Hepatocyte (in vitro differentiated cells): ENCODE measurements around the gene FBXO15. TPM values are rescaled to one million over a fixed set of nuclear protein-coding genes. Genes with fewer than 3 reads are reported as not detected.

Experiments used
- DNase-seq: peaks from one replicate; pipeline ENCODE4 v3.0.0-alpha.2; 2016; ENCODE audit warnings: low spot score
- H2AFZ ChIP-seq: fragments of 200-600 bp; sonication (generic); 2 replicates; pipeline ENCODE4 v1.6.0; 2016; ENCODE audit warnings: antibody characterized with exemption, mild to moderate bottlenecking
- H3K27ac ChIP-seq: fragments of 200-600 bp; sonication (generic); 2 replicates; pipeline ENCODE4 v1.5.1; 2016; ENCODE audit warnings: mild to moderate bottlenecking
- H3K27me3 ChIP-seq: fragments of 200-600 bp; sonication (generic); 2 replicates; pipeline ENCODE4 v1.6.1; 2016
- H3K36me3 ChIP-seq: fragments of 200-600 bp; sonication (generic); replicated peaks from 2 replicates; pipeline ENCODE4 v1.5.1; 2016; ENCODE audit warnings: low read depth; ENCODE audit not compliant: insufficient read depth
- H3K4me1 ChIP-seq: fragments of 200-600 bp; sonication (generic); 2 replicates; pipeline ENCODE4 v1.5.1; 2016; ENCODE audit warnings: mild to moderate bottlenecking, moderate library complexity; ENCODE audit not compliant: insufficient read depth
- H3K4me2 ChIP-seq: fragments of 200-600 bp; sonication (generic); 2 replicates; pipeline ENCODE4 v1.6.0; 2016
- H3K4me3 ChIP-seq: fragments of 200-600 bp; sonication (generic); 2 replicates; pipeline ENCODE4 v1.5.1; 2016; ENCODE audit warnings: mild to moderate bottlenecking
- H3K79me2 ChIP-seq: fragments of 200-600 bp; sonication (generic); 2 replicates; pipeline ENCODE4 v1.6.0; 2017; ENCODE audit warnings: mild to moderate bottlenecking
- H3K9me2 ChIP-seq: fragments of 200-600 bp; sonication (generic); replicated peaks from 2 replicates; pipeline ENCODE4 v1.6.0; 2017; ENCODE audit warnings: mild to moderate bottlenecking; ENCODE audit not compliant: insufficient read depth
- H3K9me3 ChIP-seq: fragments of 200-600 bp; sonication (generic); 2 replicates; pipeline ENCODE4 v1.5.1; 2016; ENCODE audit warnings: low read depth, mild to moderate bottlenecking
- H4K20me1 ChIP-seq: fragments of 200-600 bp; sonication (generic); 2 replicates; pipeline ENCODE4 v1.6.0; 2016; ENCODE audit warnings: mild to moderate bottlenecking; ENCODE audit not compliant: insufficient read depth, poor library complexity, severe bottlenecking
- CTCF ChIP-seq: fragments of 200-600 bp; sonication (generic); IDR thresholded peaks from 2 replicates; pipeline ENCODE4 v1.5.1; 2016; ENCODE audit warnings: antibody characterized with exemption, mild to moderate bottlenecking; ENCODE audit not compliant: poor library complexity
- EZH2 ChIP-seq: fragments of 200-600 bp; sonication (generic); IDR thresholded peaks from 2 replicates; pipeline ENCODE4 v1.6.1; 2016; ENCODE audit warnings: antibody characterized with exemption, mild to moderate bottlenecking, borderline replicate concordance
- EZH2phosphoT487 ChIP-seq: fragments of 200-600 bp; sonication (generic); IDR thresholded peaks from one replicate; pipeline ENCODE4 v1.6.1; 2018; ENCODE audit warnings: antibody characterized with exemption, mild to moderate bottlenecking, low read depth, moderate library complexity; ENCODE audit not compliant: unreplicated experiment, severe bottlenecking
- WGBS: methylation state at CpG from one replicate; pipeline ENCODE4 v1.1.6; 2016; ENCODE audit warnings: low lambda C conversion rate; ENCODE audit errors: missing lambda C conversion rate; 5-methylcytosine and 5-hydroxymethylcytosine counted together
- polyA plus RNA-seq: library from polyadenylated mRNA; unstranded; fragments of >200 nt; fragmentation: Nextera tagmentation; extraction: Ambion mirVana; gene quantifications from 2 replicates; pipeline ENCODE4 v1.2.1, GENCODE V29; 2016
- total RNA-seq: library from RNA; depleted of rRNA; stranded (reverse); fragments of >200 nt; gene quantifications from 2 replicates; pipeline ENCODE4 v1.2.3, GENCODE V29; 2014

FBXO15 gene
- total and polyA plus RNA-seq, 2 experiments from 2014 or later: 0.69 to 0.93 TPM

GRCh38 chr18:74149878-74150277, 2.2 kb upstream of the FBXO15 start:
- H3K9me3 ChIP-seq: no peaks in the 10 kb centered on the region
- no peak overlapping the region for H3K27ac ChIP-seq
- H2AFZ ChIP-seq: no peak overlapping the region
- H3K4me3 ChIP-seq: no peak overlapping the region
- no peaks in the 10 kb centered on the region for H3K36me3 ChIP-seq
- 88% methylated on average over 5 of the region's 5 CpGs for WGBS
- no peaks in the 10 kb centered on the region for H3K9me2 ChIP-seq
- DNase-seq: no peak
- H3K27me3 ChIP-seq: no peaks in the 10 kb centered on the region
- peaks cover 51% of the 10 kb centered on the region for H3K79me2 ChIP-seq
- H4K20me1 ChIP-seq: no peaks in the 10 kb centered on the region
- peak overlapping the region; percentile 95 for H3K4me2 ChIP-seq
- TF ChIP-seq EZH2 (no peak), EZH2phosphoT487 (no peak), CTCF (no peak)
- peaks cover 16% of the 10 kb centered on the region for H3K4me1 ChIP-seq

GRCh38 chr18:74148543-74149070, 973 bp upstream of the FBXO15 start:
- Histone ChIP-seq H3K79me2 (peaks cover 47% of the 10 kb centered on the region), H3K27ac (peak overlapping the region; percentile 27), H3K4me3 (peak overlapping the region; percentile 73), H2AFZ (peak overlapping the region; percentile 75), H4K20me1 (no peaks in the 10 kb centered on the region), H3K36me3 (no peaks in the 10 kb centered on the region), H3K27me3 (no peaks in the 10 kb centered on the region), H3K9me3 (no peaks in the 10 kb centered on the region), H3K9me2 (no peaks in the 10 kb centered on the region), H3K4me1 (peaks cover 16% of the 10 kb centered on the region), H3K4me2 (peak overlapping the region; percentile 95)
- DNase-seq: no peak
- TF ChIP-seq EZH2 (no peak), CTCF (no peak), EZH2phosphoT487 (no peak)
- under 1% methylated on average over 25 of the region's 25 CpGs for WGBS

GRCh38 chr18:74147491-74147778, 199 bp downstream of the FBXO15 start:
- WGBS: under 1% methylated on average over 24 of the region's 28 CpGs
- no peak for DNase-seq
- H3K27me3 ChIP-seq: no peaks in the 10 kb centered on the region
- peak overlapping the region; percentile 85 for H3K4me2 ChIP-seq
- peak overlapping the region; percentile 92 for H2AFZ ChIP-seq
- no peaks in the 10 kb centered on the region for H3K9me3 ChIP-seq
- no peaks in the 10 kb centered on the region for H4K20me1 ChIP-seq
- peak overlapping the region; percentile 66 for H3K4me3 ChIP-seq
- H3K9me2 ChIP-seq: no peaks in the 10 kb centered on the region
- TF ChIP-seq EZH2 (no peak), EZH2phosphoT487 (no peak), CTCF (no peak)
- H3K36me3 ChIP-seq: no peaks in the 10 kb centered on the region
- no peak overlapping the region for H3K27ac ChIP-seq
- H3K79me2 ChIP-seq: peaks cover 38% of the 10 kb centered on the region
- peaks cover 16% of the 10 kb centered on the region for H3K4me1 ChIP-seq

- Histone ChIP-seq H3K4me1 (peaks cover 16% of the 10 kb centered on the region), H3K4me2 (peak overlapping the region; percentile 85), H3K4me3 (peak overlapping the region; percentile 66), H3K36me3 (no peaks in the 10 kb centered on the region), H3K27me3 (no peaks in the 10 kb centered on the region), H2AFZ (peak overlapping the region; percentile 92), H3K9me3 (no peaks in the 10 kb centered on the region), H4K20me1 (no peaks in the 10 kb centered on the region), H3K9me2 (no peaks in the 10 kb centered on the region), H3K79me2 (peaks cover 33% of the 10 kb centered on the region), H3K27ac (no peak overlapping the region)
- whole genome bisulfite sequencing: 33% methylated on average over 3 of the region's 3 CpGs
- DNase-seq: no peak
- TF ChIP-seq CTCF (no peak), EZH2phosphoT487 (no peak), EZH2 (no peak)
These were observed 878 bp downstream of the FBXO15 start for GRCh38 chr18:74146756-74147155.
